SK-N-DZ (cell line): ENCODE measurements around the gene SGMS1.
A peak's percentile ranks its signal among the peaks of the same experiment; 100 is the strongest.
"Not testable (repeated sequence)": the region's sequence is repeated elsewhere in the genome, so short reads cannot be mapped to it uniquely, and the experiment has no call there.

Experiments
- DNase-seq: peaks from one replicate; pipeline ENCODE4 v3.0.0-alpha.2; 2015; ENCODE audit warnings: low spot score

Gene SGMS1

DNA sequence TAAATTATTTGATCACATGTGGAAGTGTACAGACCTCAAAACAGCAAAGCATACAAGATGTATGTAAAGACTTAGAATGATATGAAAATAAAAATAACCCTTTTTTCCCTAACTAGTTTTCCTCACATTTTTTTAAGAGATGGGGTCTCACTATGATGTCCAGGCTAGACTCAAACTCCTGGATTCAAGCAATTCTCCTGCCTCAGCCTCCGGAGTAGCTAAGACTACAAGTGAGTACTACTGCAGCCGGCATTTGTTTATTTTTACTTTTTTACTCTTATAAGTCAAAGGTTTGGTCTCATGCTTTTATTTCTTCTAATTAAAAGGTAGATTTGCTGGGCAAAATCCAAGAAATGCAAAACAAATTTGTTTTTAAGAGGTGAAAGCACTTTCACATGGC is 248.0 kb downstream of the SGMS1 start:
- DNase-seq, result no peak

DNA sequence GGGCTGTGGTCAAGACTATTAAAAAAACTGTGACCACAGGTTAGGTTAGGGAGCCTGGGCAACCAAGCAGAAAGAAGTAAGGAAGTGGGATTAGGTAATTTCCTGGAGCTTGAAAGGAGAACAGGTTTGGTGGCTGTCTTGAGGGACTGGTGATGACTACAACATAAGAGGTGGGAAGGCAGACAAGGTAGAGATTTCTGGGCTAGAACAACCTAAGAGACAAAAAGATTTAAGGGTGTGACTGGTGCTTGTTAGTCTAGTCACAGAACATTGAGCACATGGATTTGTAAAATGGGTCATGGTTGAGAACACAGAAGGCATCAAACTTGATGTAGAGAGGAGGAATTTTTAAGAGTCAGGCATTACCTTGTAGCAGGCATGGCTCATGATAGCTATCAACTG is 248.7 kb downstream of the SGMS1 start:
- DNase-seq, result no peak

- DNase-seq, result no peak
These were observed 249.8 kb downstream of the SGMS1 start for GRCh38 chr10:50373821-50374501.

- DNase-seq, result no peak
These were observed 253.8 kb downstream of the SGMS1 start for GRCh38 chr10:50369931-50370330.

GRCh38 chr10:50367732-50368131 is 256.0 kb downstream of the SGMS1 start:
- peak; percentile 23 for DNase-seq

DNA sequence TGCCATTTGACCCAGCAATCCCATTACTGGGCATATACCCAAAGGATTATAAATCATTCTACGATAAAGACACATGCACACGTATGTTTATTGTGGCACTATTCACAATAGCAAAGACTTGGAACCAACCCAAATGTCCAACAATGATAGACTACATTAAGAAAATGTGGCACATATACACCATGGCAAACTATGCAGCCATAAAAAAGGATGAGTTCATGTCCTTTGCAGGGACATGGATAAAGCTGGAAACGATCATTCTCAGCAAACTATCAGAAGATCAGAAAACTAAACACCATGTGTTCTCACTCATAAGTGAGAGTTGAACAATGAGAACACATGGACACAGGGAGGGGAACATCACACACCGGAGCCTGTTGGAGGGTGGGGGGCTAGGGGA is 257.3 kb downstream of the SGMS1 start:
- DNase-seq, result not testable (repeated sequence)

- not testable (repeated sequence) for DNase-seq
These were observed 259.0 kb downstream of the SGMS1 start for GRCh38 chr10:50364730-50365129.

GRCh38 chr10:50362547-50363125 is 261.1 kb downstream of the SGMS1 start:
- DNase-seq, result no peak

DNA sequence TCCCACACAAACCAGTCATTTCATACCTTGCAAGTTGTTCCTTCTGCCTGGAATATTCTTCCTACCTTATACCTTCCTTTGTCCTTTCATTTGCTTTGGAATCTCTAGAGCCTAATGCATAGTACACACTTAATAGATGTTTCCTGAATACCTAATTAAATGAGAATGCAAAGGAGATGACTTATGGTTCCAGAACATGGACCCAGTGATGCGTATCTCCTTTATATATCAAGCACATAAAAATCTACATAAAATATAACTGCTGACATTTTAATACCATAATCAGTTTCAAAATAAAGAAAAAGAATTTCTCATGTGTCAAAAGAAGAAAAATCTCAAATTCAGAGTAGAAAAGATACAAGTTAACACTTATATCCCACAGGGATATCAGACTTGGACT is 261.8 kb downstream of the SGMS1 start:
- DNase-seq, result no peak

DNA sequence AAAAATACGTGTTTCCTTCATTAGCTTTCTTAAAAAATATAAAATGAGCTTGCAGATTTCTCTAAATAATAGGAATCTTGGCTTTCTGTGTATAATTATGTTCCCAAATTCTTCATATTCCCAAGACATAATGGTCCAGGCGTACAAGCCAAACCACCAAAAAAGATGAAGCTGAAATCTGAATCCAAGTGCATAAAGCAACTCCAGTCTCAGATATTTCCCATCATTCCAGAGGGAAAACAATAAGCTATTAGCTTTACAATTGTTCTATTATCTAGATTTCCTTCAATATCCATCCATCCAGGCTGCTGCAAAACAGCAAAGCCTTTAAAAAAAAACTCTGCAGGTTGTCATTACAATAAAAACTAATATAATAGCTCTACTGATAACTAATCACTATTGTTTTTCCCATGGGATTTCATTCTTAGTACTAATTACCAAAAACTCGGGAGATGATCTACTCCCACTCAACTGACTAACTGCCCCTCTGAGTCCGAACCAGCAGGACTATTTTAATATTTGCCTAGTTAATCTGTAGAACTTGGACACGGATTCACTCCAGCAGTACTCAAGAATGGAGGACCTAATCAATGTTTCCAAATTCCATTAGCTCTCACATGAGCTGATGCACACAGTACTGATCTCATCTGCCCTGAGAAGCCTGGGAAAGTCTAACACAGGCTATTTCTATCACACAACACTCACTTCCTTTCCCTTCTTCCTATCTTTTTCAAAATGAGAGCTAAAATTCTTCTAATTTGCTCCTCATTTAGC is 263.5 kb downstream of the SGMS1 start:
- no peak for DNase-seq

- DNase-seq, result no peak
These were observed 264.6 kb downstream of the SGMS1 start for GRCh38 chr10:50358925-50359687.

- no peak for DNase-seq
These were observed 265.3 kb downstream of the SGMS1 start for GRCh38 chr10:50358411-50358810.

DNA sequence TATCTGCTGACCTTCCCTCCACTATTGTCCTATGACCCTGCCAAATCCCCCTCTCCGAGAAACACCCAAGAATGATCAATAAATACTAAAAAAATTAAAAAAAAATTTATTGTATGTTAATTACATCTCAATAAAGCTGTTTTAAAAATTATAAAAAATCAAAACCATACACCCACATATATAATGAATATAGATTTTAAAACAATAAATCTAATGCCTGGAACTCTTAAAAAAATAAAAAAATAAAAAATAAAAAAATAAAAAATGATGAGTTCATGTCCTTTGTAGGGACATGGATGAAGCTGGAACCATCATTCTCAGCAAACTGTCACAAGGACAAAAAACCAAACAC is 267.3 kb downstream of the SGMS1 start:
- not testable (repeated sequence) for DNase-seq

GRCh38 chr10:50355693-50356480 is 267.9 kb downstream of the SGMS1 start:
- DNase-seq, result not testable (repeated sequence)

GRCh38 chr10:50351483-50352146 is 272.1 kb downstream of the SGMS1 start:
- no peak for DNase-seq

- DNase-seq, result no peak
These were observed 273.4 kb downstream of the SGMS1 start for GRCh38 chr10:50350366-50350765.

- no peak for DNase-seq
These were observed 274.2 kb downstream of the SGMS1 start for GRCh38 chr10:50349554-50349953.

- DNase-seq, result no peak
These were observed 276.4 kb downstream of the SGMS1 start for GRCh38 chr10:50347394-50347802.

DNA sequence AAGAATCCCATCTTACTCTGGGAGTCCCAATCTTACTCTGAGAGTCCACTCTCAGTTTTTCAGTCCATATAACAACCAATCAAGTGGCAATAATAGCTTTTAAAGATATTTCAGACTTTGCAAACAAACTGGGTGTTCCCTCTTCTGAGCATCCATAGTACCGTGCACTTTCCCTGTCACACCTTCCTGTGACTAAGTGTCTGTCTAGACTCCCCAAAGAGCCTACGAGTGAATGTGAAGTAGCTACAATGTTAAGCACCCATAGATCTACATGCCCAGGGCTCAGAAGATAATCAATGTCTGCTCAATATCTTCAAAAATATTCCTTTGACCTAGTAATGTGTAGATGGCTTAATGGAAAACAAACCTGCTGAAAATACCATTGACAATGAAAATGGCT is 276.8 kb downstream of the SGMS1 start:
- no peak for DNase-seq

DNA sequence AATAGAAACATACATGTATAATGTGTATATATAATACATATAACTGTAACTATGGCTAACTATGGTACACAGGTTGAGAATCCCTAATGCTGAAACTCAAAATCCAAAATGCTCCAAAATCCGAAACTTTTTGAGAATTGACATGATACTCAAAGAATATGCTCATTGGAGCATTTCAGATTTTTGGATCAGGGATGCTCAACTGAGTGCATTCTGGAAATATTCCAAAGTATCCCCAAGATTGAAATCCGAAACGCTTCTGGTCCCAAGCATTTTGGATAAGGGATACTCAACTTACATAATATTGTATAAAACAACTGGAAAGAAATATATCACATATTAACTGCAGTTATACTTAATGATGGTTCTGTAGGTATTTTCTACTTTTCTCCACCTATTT is 278.2 kb downstream of the SGMS1 start:
- no peak for DNase-seq
